ENCODE measurements around the gene ULK2.

GRCh38 chr17:19799796-19800195, 67.9 kb downstream of the ULK2 start:
- no peak for TF ChIP-seq MAX (CRISPR knock-in tag; IDR thresholded peaks at IDR 0.05)
- no peak for TF ChIP-seq USF2 (CRISPR knock-in tag; IDR thresholded peaks at IDR 0.05)
- TF ChIP-seq TCF7 (CRISPR knock-in tag; IDR thresholded peaks at IDR 0.05; ENCODE audit: low read depth), result no peak
- no peak for TF ChIP-seq CTCF (IDR thresholded peaks at IDR 0.05)
- no peak for TF ChIP-seq HMGXB4 (CRISPR knock-in tag; IDR thresholded peaks at IDR 0.05)
- TF ChIP-seq RELA (CRISPR knock-in tag; IDR thresholded peaks at IDR 0.05; ENCODE audit: borderline replicate concordance), result no peak
- TF ChIP-seq JUN (CRISPR knock-in tag; IDR thresholded peaks at IDR 0.05), result no peak
- TF ChIP-seq ZNF121 (CRISPR knock-in tag; IDR thresholded peaks at IDR 0.05), result no peak
